GM23338 (cell line): ENCODE measurements around the gene NT5C2. TPM values are rescaled to one million over a fixed set of nuclear protein-coding genes. Genes with fewer than 3 reads are reported as not detected.

Experiments used
- ATAC-seq: fragments of 200-7000 bp; cut with Tn5 transposase; 3 replicates; pipeline ENCODE4 v1.9.1; 2020
- DNase-seq: peaks from one replicate; pipeline ENCODE4 v3.0.0-alpha.2; 2015; ENCODE audit warnings: low spot score
- H2AFZ ChIP-seq: fragments of 200-600 bp; sonication (generic); 2 replicates; pipeline ENCODE4 v1.8.0; 2016; ENCODE audit warnings: antibody characterized with exemption, mild to moderate bottlenecking, moderate library complexity
- H3F3A ChIP-seq: fragments of 200-600 bp; sonication (generic); replicated peaks from 2 replicates; pipeline ENCODE4 v1.8.0; 2017; ENCODE audit warnings: antibody characterized with exemption, mixed run types, low read depth
- H3K27ac ChIP-seq: fragments of 200-600 bp; sonication (generic); 2 replicates; pipeline ENCODE4 v1.6.1; 2016; ENCODE audit warnings: low read depth
- H3K27me3 ChIP-seq: fragments of 200-600 bp; sonication (generic); 2 replicates; pipeline ENCODE4 v1.8.0; 2016; ENCODE audit warnings: mild to moderate bottlenecking, mixed run types, moderate library complexity; ENCODE audit not compliant: insufficient read depth
- H3K36me3 ChIP-seq: fragments of 200-600 bp; sonication (generic); 2 replicates; pipeline ENCODE4 v1.8.0; 2016; ENCODE audit warnings: mild to moderate bottlenecking; ENCODE audit not compliant: insufficient read depth
- H3K4me1 ChIP-seq: fragments of 200-600 bp; sonication (generic); 2 replicates; pipeline ENCODE4 v1.8.0; 2016; ENCODE audit warnings: mild to moderate bottlenecking, moderate library complexity; ENCODE audit not compliant: insufficient read depth
- H3K4me2 ChIP-seq: fragments of 200-600 bp; sonication (generic); 2 replicates; pipeline ENCODE4 v1.7.1; 2017; ENCODE audit warnings: mixed run types
- H3K4me3 ChIP-seq: fragments of 200-600 bp; sonication (generic); 2 replicates; pipeline ENCODE4 v1.6.1; 2016; ENCODE audit warnings: mixed run types
- H3K79me2 ChIP-seq: fragments of 200-600 bp; sonication (generic); replicated peaks from 2 replicates; pipeline ENCODE4 v1.8.0; 2017; ENCODE audit warnings: mild to moderate bottlenecking; ENCODE audit not compliant: insufficient read depth
- H3K9me2 ChIP-seq: fragments of 200-600 bp; sonication (generic); 2 replicates; pipeline ENCODE4 v1.8.0; 2017; ENCODE audit not compliant: insufficient read depth
- H4K20me1 ChIP-seq: fragments of 200-600 bp; sonication (generic); replicated peaks from 2 replicates; pipeline ENCODE4 v1.8.0; 2017; ENCODE audit warnings: mild to moderate bottlenecking; ENCODE audit not compliant: insufficient read depth
- H3K27ac Mint-ChIP-seq: 2 replicates; pipeline ENCODE4 v1.8.0; 2020; ENCODE audit warnings: inconsistent platforms, mild to moderate bottlenecking, moderate library complexity, mixed read lengths
- H3K27me3 Mint-ChIP-seq: 3 replicates; pipeline ENCODE4 v1.8.0; 2022; ENCODE audit warnings: low read depth, mild to moderate bottlenecking, moderate library complexity, mixed read lengths, inconsistent platforms; ENCODE audit not compliant: insufficient read depth, poor library complexity
- H3K36me3 Mint-ChIP-seq: 3 replicates; pipeline ENCODE4 v1.8.0; 2021; ENCODE audit warnings: low read depth, mild to moderate bottlenecking, inconsistent platforms, moderate library complexity, mixed read lengths
- H3K4me1 Mint-ChIP-seq: 3 replicates; pipeline ENCODE4 v1.8.0; 2020; ENCODE audit warnings: mild to moderate bottlenecking, inconsistent platforms, mixed read lengths
- H3K4me3 Mint-ChIP-seq: 3 replicates; pipeline ENCODE4 v1.8.0; 2021; ENCODE audit warnings: moderate library complexity, mild to moderate bottlenecking, inconsistent platforms, mixed read lengths
- H3K9me3 Mint-ChIP-seq: 3 replicates; pipeline ENCODE4 v1.8.0; 2020; ENCODE audit warnings: moderate library complexity, mild to moderate bottlenecking, inconsistent platforms, mixed read lengths
- CREB1 ChIP-seq: fragments of 250-450 bp; sonication (Bioruptor Pico); IDR thresholded peaks from 2 replicates; pipeline ENCODE4 v1.5.0; 2020; ENCODE audit warnings: low read depth, mild to moderate bottlenecking, moderate library complexity
- ETS1 ChIP-seq: IDR thresholded peaks from 2 replicates; pipeline ENCODE4 v1.6.1; 2016; ENCODE audit warnings: antibody characterized with exemption
- EZH2 ChIP-seq: fragments of 200-600 bp; sonication (generic); IDR thresholded peaks from one replicate; pipeline ENCODE4 v1.8.0; 2017; ENCODE audit warnings: antibody characterized with exemption, mild to moderate bottlenecking, low read depth; ENCODE audit not compliant: unreplicated experiment
- EZH2phosphoT487 ChIP-seq: fragments of 200-600 bp; sonication (generic); IDR thresholded peaks from one replicate; pipeline ENCODE4 v1.8.1; 2018; ENCODE audit warnings: antibody characterized with exemption; ENCODE audit not compliant: unreplicated experiment
- NANOG ChIP-seq: IDR thresholded peaks from 2 replicates; pipeline ENCODE4 v1.6.1; 2016; ENCODE audit warnings: antibody characterized with exemption, borderline replicate concordance
- POLR2AphosphoS5 ChIP-seq: IDR thresholded peaks from 2 replicates; pipeline ENCODE4 v1.6.1; 2016; ENCODE audit warnings: antibody characterized with exemption, low read depth
- REST ChIP-seq: IDR thresholded peaks from one replicate; pipeline ENCODE4 v1.6.1; 2018; ENCODE audit warnings: antibody characterized with exemption; ENCODE audit not compliant: unreplicated experiment
- STAT1 ChIP-seq: IDR thresholded peaks from one replicate; pipeline ENCODE4 v1.6.1; 2016; ENCODE audit warnings: antibody characterized with exemption; ENCODE audit not compliant: unreplicated experiment
- ZNF114 ChIP-seq: fragments of 250-450 bp; sonication (Bioruptor Pico); IDR thresholded peaks from 2 replicates; pipeline ENCODE4 v1.5.0; 2020; ENCODE audit warnings: mild to moderate bottlenecking, moderate library complexity
- ZNF462 ChIP-seq: fragments of 250-450 bp; sonication (Bioruptor Pico); IDR thresholded peaks from 2 replicates; pipeline ENCODE4 v1.5.0; 2020; ENCODE audit warnings: mild to moderate bottlenecking, moderate library complexity
- polyA plus RNA-seq: library from polyadenylated mRNA; unstranded; fragments of >200 nt; fragmentation: Nextera tagmentation; extraction: Ambion mirVana; gene quantifications from 2 replicates; pipeline ENCODE4 v1.2.1, GENCODE V29; 2016
- total RNA-seq: library from RNA; depleted of rRNA; stranded (reverse); fragments of >200 nt; shearing (Covaris generic); gene quantifications from 2 replicates; pipeline ENCODE4 v1.2.3, GENCODE V29; 2014

Gene NT5C2
- total and polyA plus RNA-seq, 2 experiments from 2014 or later, result 33.9 to 85.4 TPM

- DNase-seq (peak; percentile 95), ATAC-seq (peak; percentile 90)
- Histone ChIP-seq H4K20me1 (no peaks in the 10 kb centered on the region), H3F3A (no peaks in the 10 kb centered on the region), H3K36me3 (no peaks in the 10 kb centered on the region), H3K4me3 (no peak overlapping the region), H3K4me2 (peak overlapping the region; percentile 21), H3K27me3 (no peaks in the 10 kb centered on the region), H2AFZ (no peak overlapping the region), H3K4me1 (peaks cover 22% of the 10 kb centered on the region), H3K79me2 (no peaks in the 10 kb centered on the region), H3K9me2 (no peaks in the 10 kb centered on the region), H3K27ac (peak overlapping the region; percentile 97)
- Mint-ChIP-seq H3K4me1 (peaks cover 39% of the 10 kb centered on the region), H3K27ac (peak overlapping the region; percentile 96), H3K36me3 (peaks cover 22% of the 10 kb centered on the region), H3K9me3 (peaks cover 19% of the 10 kb centered on the region), H3K27me3 (peaks cover 6% of the 10 kb centered on the region), H3K4me3 (peak overlapping the region; percentile 40; the same call in 2 of the 3 replicates)
- TF ChIP-seq ZNF462 (CRISPR knock-in tag), result no peak
- TF ChIP-seq ZNF114 (CRISPR knock-in tag), result no peak
- TF ChIP-seq NANOG, result peak; percentile 88
- peak; percentile 9; the same call in 1 of the 2 replicates for TF ChIP-seq CREB1 (CRISPR knock-in tag)
These were observed 11.5 kb upstream of the NT5C2 start for GRCh38 chr10:103204353-103205255.

- H3K79me2 ChIP-seq, result no peaks in the 10 kb centered on the region
- H3K27me3 ChIP-seq, result no peaks in the 10 kb centered on the region
- peaks cover 22% of the 10 kb centered on the region for H3K36me3 Mint-ChIP-seq
- H3K9me2 ChIP-seq, result no peaks in the 10 kb centered on the region
- no peak overlapping the region for H3K4me2 ChIP-seq
- no peak overlapping the region for H3K4me3 Mint-ChIP-seq
- H3K4me1 Mint-ChIP-seq, result peaks cover 39% of the 10 kb centered on the region
- no peak overlapping the region for H2AFZ ChIP-seq
- H3K9me3 Mint-ChIP-seq, result peaks cover 19% of the 10 kb centered on the region
- peak overlapping the region; percentile 97 for H3K27ac ChIP-seq
- peaks cover 7% of the 10 kb centered on the region for H3K27me3 Mint-ChIP-seq
- no peaks in the 10 kb centered on the region for H3K36me3 ChIP-seq
- H3K27ac Mint-ChIP-seq, result no peak overlapping the region
- no peak for ATAC-seq
- DNase-seq, result no peak
- no peak overlapping the region for H3K4me3 ChIP-seq
- no peaks in the 10 kb centered on the region for H4K20me1 ChIP-seq
- peaks cover 22% of the 10 kb centered on the region for H3K4me1 ChIP-seq
- H3F3A ChIP-seq, result no peaks in the 10 kb centered on the region
- TF ChIP-seq NANOG (no peak), REST (no peak), EZH2phosphoT487 (no peak), STAT1 (no peak), EZH2 (no peak), POLR2AphosphoS5 (no peak), ETS1 (no peak)
These were observed 10.4 kb upstream of the NT5C2 start for GRCh38 chr10:103203466-103203865.
